Suprapubic skin (tissue), 4 donors: ENCODE results near the gene GCNA.

ENCODE experiments used
- CTCF ChIP-seq, 2 donors: fragments of 200-600 bp in 1 of 2; fragments of 450-650 bp in 1 of 2; sonication (generic) in 1 of 2; IDR thresholded peaks; one replicate each; pipeline ENCODE4 v1.5.1; 2016 to 2019; ENCODE audit warnings: antibody characterized with exemption in 2 of 2, mild to moderate bottlenecking in 1 of 2, moderate library complexity in 1 of 2
- EP300 ChIP-seq: sonication (generic); formaldehyde crosslinking; IDR thresholded peaks from one replicate; pipeline ENCODE4 v1.6.1; 2017; ENCODE audit warnings: antibody characterized with exemption
- POLR2A ChIP-seq, 2 donors: fragments of 450-650 bp; IDR thresholded peaks; one replicate each; pipeline ENCODE4 v1.6.1; 2017; ENCODE audit warnings: antibody characterized with exemption in 2 of 2, mild to moderate bottlenecking in 2 of 2, moderate library complexity in 2 of 2
- POLR2AphosphoS5 ChIP-seq, 3 donors: sonication (generic); formaldehyde crosslinking; IDR thresholded peaks; one replicate each; pipeline ENCODE4 v1.6.1; 2017; ENCODE audit warnings: antibody characterized with exemption in 3 of 3

DNA sequence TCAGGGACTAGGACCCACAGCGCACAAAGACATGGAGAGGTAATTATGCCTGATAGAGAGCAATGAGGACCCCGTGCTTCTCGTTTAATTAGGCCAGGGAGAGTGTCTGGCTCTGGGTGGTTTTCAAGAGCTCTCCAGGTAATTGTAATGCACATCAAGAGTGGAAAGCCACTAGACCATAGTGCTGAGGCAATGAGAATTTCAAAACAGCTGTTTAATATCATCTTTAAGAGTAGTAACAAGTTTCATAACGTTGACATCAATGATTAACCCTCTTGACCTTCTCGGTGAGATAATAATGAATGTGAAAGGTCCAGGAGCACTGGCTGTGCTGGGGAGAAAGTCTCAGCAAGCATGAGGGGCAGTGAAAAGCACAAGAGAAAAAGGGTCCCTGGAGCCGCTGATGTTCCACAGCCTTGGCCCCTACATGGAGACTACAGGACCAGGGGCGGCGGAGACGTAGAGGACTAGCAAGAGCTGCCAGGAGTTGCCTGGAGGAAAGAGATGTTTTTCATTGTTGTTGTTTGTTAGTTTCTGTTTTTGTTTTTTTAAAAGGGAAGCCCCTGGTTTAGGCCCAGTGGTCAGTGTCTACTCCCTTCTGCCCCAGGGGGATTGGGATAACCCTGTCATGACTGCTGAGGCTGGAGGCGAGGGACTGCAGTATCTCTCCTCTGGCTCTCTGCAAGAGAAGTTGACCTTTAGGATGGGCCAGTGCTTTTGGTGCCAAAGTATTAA, 54.9 kb downstream of the GCNA start:
- TF ChIP-seq POLR2A (IDR thresholded peaks at IDR 0.05) (no peak), CTCF (IDR thresholded peaks at IDR 0.05) (no peak), POLR2AphosphoS5 (IDR thresholded peaks at IDR 0.05) (no peak), EP300 (no peak)
